ENCODE results near the gene SLC39A12. TPM values are rescaled to one million over a fixed set of nuclear protein-coding genes. Genes with fewer than 3 reads are reported as not detected.

The SLC39A12 gene
- total RNA-seq, 2 experiments from 2014 or later, result not detected

Other genes with a start within 250 kb of the SLC39A12 start
- under 1 TPM; 0.06 to 0.12 TPM for gene TMEM236, start 199.7 kb upstream of the SLC39A12 start, total RNA-seq
- gene MRC1, start 142.6 kb upstream of the SLC39A12 start, total RNA-seq, result under 1 TPM in 1 of 2 experiments, not detected in 1; 0.05 TPM
- not detected for gene CACNB2, start 188.5 kb downstream of the SLC39A12 start, total RNA-seq